ENCODE data around the gene PDE12. TPM values are rescaled to one million over a fixed set of nuclear protein-coding genes. Genes with fewer than 3 reads are reported as not detected.
A peak's percentile ranks its signal among the peaks of the same experiment; 100 is the strongest.

PDE12 gene
- total and polyA plus RNA-seq, 2 donors (not counting 3 experiments of a cell fraction or from before 2014, with no cell fraction given): 12.8 to 20.4 TPM

DNA sequence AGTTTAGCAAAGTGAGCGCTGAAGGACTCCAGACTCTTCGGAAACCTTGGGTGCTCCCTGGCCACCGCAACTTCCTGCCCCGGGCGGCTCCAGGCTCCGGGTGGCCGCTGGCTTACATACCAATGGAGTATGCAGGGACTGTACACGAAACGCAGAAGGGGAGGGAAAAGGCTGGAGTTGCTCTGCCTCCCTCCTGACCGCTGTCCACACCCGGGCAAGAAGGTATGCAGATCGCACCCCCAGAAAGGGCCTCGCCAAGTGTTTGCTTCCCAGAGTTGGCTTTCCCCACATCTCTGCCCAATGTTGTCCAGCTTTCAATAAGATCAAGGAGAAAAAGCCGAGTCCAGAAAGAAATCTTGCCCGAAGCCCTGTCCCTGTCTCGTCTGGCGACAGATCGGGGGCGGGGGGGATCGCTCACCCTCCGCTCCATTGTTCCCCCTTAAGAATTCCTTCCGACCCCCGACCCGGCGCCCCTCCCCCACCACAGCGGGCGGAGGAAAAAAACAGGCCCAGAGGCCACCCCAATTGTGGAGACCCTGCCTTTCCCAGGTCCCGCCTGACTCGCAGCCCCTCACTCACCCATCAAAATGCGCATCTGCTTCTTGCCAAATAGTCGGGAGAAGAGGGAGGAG lies 40.5 kb downstream of the PDE12 start:
- Histone ChIP-seq H3K79me2 (ENCODE audit: control insufficient read depth, insufficient read depth, low read length) (peaks cover 54% of the 10 kb centered on the region), H3K4me2 (ENCODE audit: insufficient read depth, low read length) (peak overlapping the region; percentile 98), H3K4me1 (ENCODE audit: control insufficient read depth, extremely low read depth, insufficient read depth, low read length) (peaks cover 34% of the 10 kb centered on the region), H3K9me3 (replicated peaks; ENCODE audit: control insufficient read depth, insufficient read depth, low read length) (no peaks in the 10 kb centered on the region), H2AFZ (ENCODE audit: low read depth, low read length) (no peak overlapping the region), H3K9ac (replicated peaks; ENCODE audit: extremely low read depth, insufficient read depth, low read length) (peak overlapping the region; percentile 99), H3K4me3 (replicated peaks in 1 of 3; ENCODE audit: insufficient read depth in 1 of 3, low read depth in 1 of 3, low read length in 3 of 3) (peak overlapping the region; percentile 82 to 93 (median 86)), H4K20me1 (replicated peaks; ENCODE audit: control insufficient read depth, extremely low read depth, insufficient read depth, low read length) (peaks cover 17% of the 10 kb centered on the region), H3K27ac (ENCODE audit: insufficient read depth, low read depth, low read length) (peak overlapping the region; percentile 97), H3K36me3 (ENCODE audit: control insufficient read depth in 2 of 2, extremely low read depth in 1 of 2, insufficient read depth in 2 of 2, low read length in 2 of 2) (no peaks in the 10 kb centered on the region), H3K9me1 (replicated peaks; ENCODE audit: control insufficient read depth, extremely low read depth, insufficient read depth, low read length) (no peaks in the 10 kb centered on the region), H3K27me3 (ENCODE audit: control insufficient read depth in 2 of 2, insufficient read depth in 2 of 2, low read length in 2 of 2) (no peaks in the 10 kb centered on the region)
- ChIA-PET CTCF (interaction anchor here (0.8 to 4.5 kb wide), 6 partner anchors 14 to 495 kb away, joined by 4 to 27 read pairs (median 4); partner anchors contain the start of gene PDE12), POLR2A (interaction anchor here (0.6 to 2.3 kb wide), 8 partner anchors 10 to 593 kb away, joined by 3 to 11 read pairs (median 3); partner anchors contain the start of genes PDE12 and SLMAP)
- intact Hi-C loops (cut with micrococcal nuclease): loop anchor here (1.0 to 5.0 kb wide), 9 partner anchors 36 to 488 kb away; partner anchors contain the start of genes APPL1, PDE12 and SLMAP
- dilution Hi-C loops (cut with MboI; ENCODE audit: extremely low pct_ligation_motif_present, low sequenced_read_pairs): no loop called here
- TF ChIP-seq, protein P1, sequence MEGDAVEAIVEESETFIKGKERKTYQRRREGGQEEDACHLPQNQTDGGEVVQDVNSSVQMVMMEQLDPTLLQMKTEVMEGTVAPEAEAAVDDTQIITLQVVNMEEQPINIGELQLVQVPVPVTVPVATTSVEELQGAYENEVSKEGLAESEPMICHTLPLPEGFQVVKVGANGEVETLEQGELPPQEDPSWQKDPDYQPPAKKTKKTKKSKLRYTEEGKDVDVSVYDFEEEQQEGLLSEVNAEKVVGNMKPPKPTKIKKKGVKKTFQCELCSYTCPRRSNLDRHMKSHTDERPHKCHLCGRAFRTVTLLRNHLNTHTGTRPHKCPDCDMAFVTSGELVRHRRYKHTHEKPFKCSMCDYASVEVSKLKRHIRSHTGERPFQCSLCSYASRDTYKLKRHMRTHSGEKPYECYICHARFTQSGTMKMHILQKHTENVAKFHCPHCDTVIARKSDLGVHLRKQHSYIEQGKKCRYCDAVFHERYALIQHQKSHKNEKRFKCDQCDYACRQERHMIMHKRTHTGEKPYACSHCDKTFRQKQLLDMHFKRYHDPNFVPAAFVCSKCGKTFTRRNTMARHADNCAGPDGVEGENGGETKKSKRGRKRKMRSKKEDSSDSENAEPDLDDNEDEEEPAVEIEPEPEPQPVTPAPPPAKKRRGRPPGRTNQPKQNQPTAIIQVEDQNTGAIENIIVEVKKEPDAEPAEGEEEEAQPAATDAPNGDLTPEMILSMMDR (IDR thresholded peaks at IDR 0.05; ENCODE audit: extremely low read depth in 1 of 2, insufficient read depth in 1 of 2, low read depth in 1 of 2, low read length in 2 of 2): no peak
- TF ChIP-seq FOS (IDR thresholded peaks at IDR 0.05; ENCODE audit: borderline replicate concordance, insufficient read depth, low read length) (peak; percentile 18), EZH2 (IDR thresholded peaks at IDR 0.05; ENCODE audit: borderline replicate concordance, low read depth, low read length, severe bottlenecking) (no peak), MYC (IDR thresholded peaks at IDR 0.05; ENCODE audit: low read depth, low read length) (peak; percentile 49), JUN (IDR thresholded peaks at IDR 0.05; ENCODE audit: borderline replicate concordance, insufficient read depth, insufficient read length, low read depth) (no peak), POLR2AphosphoS5 (IDR thresholded peaks at IDR 0.05; ENCODE audit: insufficient read depth, low read depth, low read length) (peak; percentile 57), GATA2 (IDR thresholded peaks at IDR 0.05; ENCODE audit: insufficient read depth, insufficient read length, low read depth, low read length) (no peak), POLR2A (IDR thresholded peaks at IDR 0.05; ENCODE audit: low read depth, low read length) (no peak)
- TF ChIP-seq, protein P2, sequence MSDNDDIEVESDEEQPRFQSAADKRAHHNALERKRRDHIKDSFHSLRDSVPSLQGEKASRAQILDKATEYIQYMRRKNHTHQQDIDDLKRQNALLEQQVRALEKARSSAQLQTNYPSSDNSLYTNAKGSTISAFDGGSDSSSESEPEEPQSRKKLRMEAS (IDR thresholded peaks at IDR 0.05; ENCODE audit: insufficient read depth, insufficient read length): no peak
- BruUV-seq (replicated peaks): TSS peak; percentile 44
- DNase-seq (ENCODE audit: low read depth, low spot score): peak; percentile 79
- peak; percentile 88 for FAIRE-seq
